ENCODE results near the gene TPD52L1.

TPD52L1 gene

DNA sequence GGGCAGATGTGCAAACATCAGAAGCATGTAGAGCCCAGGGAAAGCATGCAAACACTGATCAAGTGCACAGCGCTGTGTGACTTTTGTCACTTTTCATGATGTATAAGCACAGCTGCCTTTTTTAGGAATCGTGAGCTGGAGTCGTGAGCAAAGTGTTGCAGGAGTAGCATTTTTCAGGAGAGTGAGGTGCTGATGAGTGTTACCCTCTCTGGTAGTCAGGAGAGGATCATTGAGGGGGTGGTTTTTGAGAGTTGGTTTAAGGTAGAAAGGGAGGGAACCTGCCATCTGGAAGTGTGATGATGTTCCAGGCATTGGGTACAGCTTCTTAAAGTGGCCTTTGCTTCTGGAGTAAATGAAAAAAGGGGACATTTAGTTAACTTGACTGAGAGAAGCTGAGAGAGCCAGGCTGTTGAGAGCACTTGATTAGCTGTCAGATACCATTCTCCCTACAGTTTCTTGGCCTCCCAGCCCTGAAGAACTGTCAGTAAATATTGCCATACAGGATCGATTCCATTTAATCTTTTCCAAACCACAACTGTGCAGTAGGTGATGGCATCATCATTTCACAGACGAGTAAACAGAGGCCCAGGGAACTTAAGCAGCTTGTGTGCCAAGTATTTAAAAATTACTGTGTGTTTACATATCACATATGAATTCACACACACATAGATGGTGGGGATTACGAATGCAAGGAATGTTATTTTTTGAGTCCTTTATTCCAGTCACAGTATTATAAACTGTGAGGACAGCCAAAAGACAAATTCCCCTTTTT is 28.9 kb downstream of the TPD52L1 start:
- Histone ChIP-seq H3K9me3 (ENCODE audit: control insufficient read depth in 1 of 2, low read length in 2 of 2) (no peaks in the 10 kb centered on the region), H3K4me1 (ENCODE audit: control insufficient read depth in 1 of 2, insufficient read depth in 2 of 2, low read length in 2 of 2) (no peaks in the 10 kb centered on the region), H3K27ac (ENCODE audit: low read length) (no peak overlapping the region), H3K4me3 (ENCODE audit: low read depth in 1 of 2, low read length in 2 of 2) (no peak overlapping the region), H3K36me3 (ENCODE audit: control insufficient read depth in 1 of 2, insufficient read depth in 2 of 2, low read length in 2 of 2) (no peaks in the 10 kb centered on the region), H3K27me3 (ENCODE audit: low read depth, low read length) (no peaks in the 10 kb centered on the region)

DNA sequence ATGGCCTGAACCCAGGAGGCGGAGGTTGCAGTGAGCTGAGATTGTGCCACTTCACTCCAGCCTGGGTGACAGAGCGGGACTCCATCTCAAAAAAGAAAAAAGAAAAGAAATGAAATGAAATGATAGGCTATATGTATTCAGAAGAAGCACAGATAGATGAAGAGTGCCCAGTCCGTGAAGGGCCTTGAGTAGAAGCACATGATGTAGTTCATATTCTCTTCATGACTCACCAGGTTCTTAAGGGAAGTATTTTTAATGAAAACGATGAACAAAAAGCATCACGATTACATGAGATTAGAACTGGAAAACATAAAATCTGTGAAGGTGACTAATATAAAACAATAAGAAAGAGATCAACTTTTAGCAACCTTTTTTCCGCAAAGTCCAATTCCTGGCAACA is 29.8 kb downstream of the TPD52L1 start:
- Histone ChIP-seq H3K4me3 (ENCODE audit: low read depth in 1 of 2, low read length in 2 of 2) (no peak overlapping the region), H3K27ac (ENCODE audit: low read length) (no peak overlapping the region), H3K27me3 (ENCODE audit: low read depth, low read length) (no peaks in the 10 kb centered on the region), H3K36me3 (ENCODE audit: control insufficient read depth in 1 of 2, insufficient read depth in 2 of 2, low read length in 2 of 2) (no peaks in the 10 kb centered on the region), H3K4me1 (ENCODE audit: control insufficient read depth in 1 of 2, insufficient read depth in 2 of 2, low read length in 2 of 2) (no peaks in the 10 kb centered on the region), H3K9me3 (ENCODE audit: control insufficient read depth in 1 of 2, low read length in 2 of 2) (no peaks in the 10 kb centered on the region)

DNA sequence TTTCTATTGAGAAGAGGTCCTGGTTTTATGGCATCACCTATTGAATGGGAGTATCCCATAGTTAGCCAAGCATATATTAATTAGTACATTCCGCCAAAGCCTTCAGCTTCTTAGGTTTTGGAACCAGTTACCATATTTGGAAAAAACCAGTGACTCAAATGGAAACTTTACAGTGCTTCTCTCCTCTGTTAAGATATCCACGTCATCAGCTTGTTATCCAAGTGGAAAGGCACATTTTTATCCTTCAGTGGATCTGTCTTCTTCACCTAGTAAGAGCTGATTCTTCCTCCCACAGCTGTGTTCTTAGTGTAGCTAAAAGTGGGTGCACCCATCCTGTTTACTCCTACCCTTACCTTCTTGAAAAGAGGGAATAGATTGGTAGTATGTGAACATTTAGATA is 34.5 kb downstream of the TPD52L1 start:
- Histone ChIP-seq H3K36me3 (ENCODE audit: control insufficient read depth in 1 of 2, insufficient read depth in 2 of 2, low read length in 2 of 2) (no peaks in the 10 kb centered on the region), H3K4me3 (ENCODE audit: low read depth in 1 of 2, low read length in 2 of 2) (no peak overlapping the region), H3K9me3 (ENCODE audit: control insufficient read depth in 1 of 2, low read length in 2 of 2) (no peaks in the 10 kb centered on the region), H3K4me1 (ENCODE audit: control insufficient read depth in 1 of 2, insufficient read depth in 2 of 2, low read length in 2 of 2) (no peaks in the 10 kb centered on the region), H3K27me3 (ENCODE audit: low read depth, low read length) (no peaks in the 10 kb centered on the region), H3K27ac (ENCODE audit: low read length) (no peak overlapping the region)

DNA sequence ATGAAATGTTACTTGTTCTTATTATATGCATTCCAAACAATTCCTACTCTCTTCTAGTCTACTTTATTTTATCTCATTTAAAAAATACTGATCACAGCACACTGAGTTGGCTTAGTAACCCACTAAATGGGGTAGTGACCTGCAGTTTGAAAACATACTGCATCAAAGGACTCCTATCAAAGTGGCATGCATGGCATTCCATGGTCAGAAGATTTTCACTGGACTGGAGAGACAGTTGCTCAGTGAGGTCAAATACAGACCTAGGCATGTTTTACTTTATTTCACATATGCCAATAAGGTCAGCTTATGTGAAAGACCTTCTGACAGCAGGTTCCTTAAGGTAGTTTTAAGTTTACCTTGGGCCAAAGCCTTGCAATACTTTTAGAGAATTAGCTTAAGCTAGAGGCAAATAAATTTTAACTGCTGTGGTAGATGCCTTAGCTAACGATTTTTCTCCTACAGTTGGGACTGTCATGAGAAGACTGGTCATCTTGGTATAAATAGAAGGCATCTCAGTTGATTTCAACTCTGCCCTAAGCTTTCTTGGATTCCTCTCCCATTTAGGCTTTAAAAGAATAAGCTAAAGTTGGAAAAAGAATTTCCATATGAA is 35.1 kb downstream of the TPD52L1 start:
- no peaks in the 10 kb centered on the region for H3K4me1 ChIP-seq (ENCODE audit: control insufficient read depth in 1 of 2, insufficient read depth in 2 of 2, low read length in 2 of 2)
- no peak overlapping the region for H3K27ac ChIP-seq (ENCODE audit: low read length)

DNA sequence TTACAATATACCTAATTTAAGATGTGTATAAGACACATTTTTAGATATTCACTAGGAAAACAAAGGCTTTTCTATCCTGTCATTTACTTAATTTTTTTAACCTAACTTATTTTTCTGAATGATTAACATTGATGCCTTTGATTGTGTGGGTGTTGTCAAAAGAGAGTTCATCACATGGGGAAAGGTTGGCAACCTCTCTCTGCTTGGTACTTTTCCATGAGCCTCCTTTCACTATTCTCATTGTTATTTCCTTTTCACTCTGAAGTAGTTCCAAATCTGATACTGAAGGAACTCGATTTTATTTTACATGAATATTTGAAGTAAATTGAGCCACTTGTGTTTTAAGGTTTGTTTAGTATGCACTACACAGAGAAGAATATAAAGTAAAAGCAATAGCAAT is 35.9 kb downstream of the TPD52L1 start:
- Histone ChIP-seq H3K36me3 (ENCODE audit: control insufficient read depth in 1 of 2, insufficient read depth in 2 of 2, low read length in 2 of 2) (no peaks in the 10 kb centered on the region), H3K27me3 (ENCODE audit: low read depth, low read length) (no peaks in the 10 kb centered on the region), H3K4me3 (ENCODE audit: low read depth in 1 of 2, low read length in 2 of 2) (no peak overlapping the region), H3K4me1 (ENCODE audit: control insufficient read depth in 1 of 2, insufficient read depth in 2 of 2, low read length in 2 of 2) (no peaks in the 10 kb centered on the region), H3K27ac (ENCODE audit: low read length) (no peak overlapping the region), H3K9me3 (ENCODE audit: control insufficient read depth in 1 of 2, low read length in 2 of 2) (no peaks in the 10 kb centered on the region)

More for the DNA sequence above, 35.1 kb downstream of the TPD52L1 start:
- Histone ChIP-seq H3K36me3 (ENCODE audit: control insufficient read depth in 1 of 2, insufficient read depth in 2 of 2, low read length in 2 of 2) (no peaks in the 10 kb centered on the region), H3K27me3 (ENCODE audit: low read depth, low read length) (no peaks in the 10 kb centered on the region), H3K9me3 (ENCODE audit: control insufficient read depth in 1 of 2, low read length in 2 of 2) (no peaks in the 10 kb centered on the region), H3K4me3 (ENCODE audit: low read depth in 1 of 2, low read length in 2 of 2) (no peak overlapping the region)

DNA sequence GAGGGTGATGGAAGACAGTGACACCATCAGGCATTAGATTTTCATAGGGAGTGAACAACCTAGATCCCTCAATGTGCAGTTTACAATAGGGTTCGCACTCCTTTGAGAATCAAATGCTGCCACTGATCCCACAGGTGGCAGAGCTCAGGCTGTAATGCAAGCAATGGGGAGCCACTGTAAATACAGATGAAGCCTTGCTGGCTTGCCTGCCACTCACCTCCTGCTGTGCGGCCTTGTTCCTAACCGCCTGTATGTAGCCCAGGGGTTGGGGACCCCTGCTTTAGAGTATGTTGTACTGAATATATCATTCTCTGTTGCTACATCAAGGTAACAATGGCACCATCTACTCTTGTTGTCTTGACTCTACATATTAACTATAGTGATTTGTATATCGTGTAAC is 37.1 kb downstream of the TPD52L1 start:
- H3K36me3 ChIP-seq (ENCODE audit: control insufficient read depth in 1 of 2, insufficient read depth in 2 of 2, low read length in 2 of 2): no peaks in the 10 kb centered on the region
- no peaks in the 10 kb centered on the region for H3K27me3 ChIP-seq (ENCODE audit: low read depth, low read length)
- H3K9me3 ChIP-seq (ENCODE audit: control insufficient read depth in 1 of 2, low read length in 2 of 2): no peaks in the 10 kb centered on the region
- H3K4me1 ChIP-seq (ENCODE audit: control insufficient read depth in 1 of 2, insufficient read depth in 2 of 2, low read length in 2 of 2): no peaks in the 10 kb centered on the region
- no peak overlapping the region for H3K27ac ChIP-seq (ENCODE audit: low read length)
- H3K4me3 ChIP-seq (ENCODE audit: low read depth in 1 of 2, low read length in 2 of 2): no peak overlapping the region

DNA sequence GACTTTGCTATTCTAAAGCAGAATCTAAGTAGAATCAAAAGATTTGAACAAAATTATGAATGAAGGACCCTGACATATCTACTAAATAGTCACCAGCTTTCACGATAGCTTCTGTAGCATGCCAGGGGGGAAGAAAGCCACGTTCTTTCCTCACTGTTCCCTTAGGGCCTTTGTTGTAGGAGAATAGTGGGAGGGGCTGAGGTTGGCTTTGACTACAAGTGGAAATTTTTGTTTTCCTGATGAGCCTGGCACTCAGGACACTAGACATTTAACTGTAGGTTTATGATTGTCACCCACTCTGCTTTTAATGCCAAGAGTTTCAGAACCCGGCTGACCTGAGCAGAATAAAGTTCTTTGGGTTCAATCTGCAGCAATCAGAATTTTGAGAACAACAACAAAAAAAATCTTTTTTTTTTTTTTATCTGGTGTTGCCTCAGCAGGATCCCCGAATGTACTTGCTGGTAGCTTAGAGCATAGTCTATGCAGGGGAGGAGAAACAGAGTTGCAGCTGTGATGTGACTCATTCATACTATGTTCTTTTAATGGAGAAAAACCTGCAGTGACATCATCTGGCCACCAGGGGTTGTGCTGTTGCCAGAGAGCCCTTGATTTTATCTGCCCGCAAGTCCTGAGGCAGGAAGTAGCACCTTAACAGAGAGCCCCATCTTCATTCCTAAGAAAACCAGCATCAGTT is 38.5 kb downstream of the TPD52L1 start:
- no peaks in the 10 kb centered on the region for H3K27me3 ChIP-seq (ENCODE audit: low read depth, low read length)
- H3K4me1 ChIP-seq (ENCODE audit: control insufficient read depth in 1 of 2, insufficient read depth in 2 of 2, low read length in 2 of 2): peaks cover 0 to 4% of the 10 kb centered on the region in 2 donors
- H3K27ac ChIP-seq (ENCODE audit: low read length): no peak overlapping the region
- H3K36me3 ChIP-seq (ENCODE audit: control insufficient read depth in 1 of 2, insufficient read depth in 2 of 2, low read length in 2 of 2): no peaks in the 10 kb centered on the region
- H3K4me3 ChIP-seq (ENCODE audit: low read depth in 1 of 2, low read length in 2 of 2): no peak overlapping the region
- no peaks in the 10 kb centered on the region for H3K9me3 ChIP-seq (ENCODE audit: control insufficient read depth in 1 of 2, low read length in 2 of 2)

DNA sequence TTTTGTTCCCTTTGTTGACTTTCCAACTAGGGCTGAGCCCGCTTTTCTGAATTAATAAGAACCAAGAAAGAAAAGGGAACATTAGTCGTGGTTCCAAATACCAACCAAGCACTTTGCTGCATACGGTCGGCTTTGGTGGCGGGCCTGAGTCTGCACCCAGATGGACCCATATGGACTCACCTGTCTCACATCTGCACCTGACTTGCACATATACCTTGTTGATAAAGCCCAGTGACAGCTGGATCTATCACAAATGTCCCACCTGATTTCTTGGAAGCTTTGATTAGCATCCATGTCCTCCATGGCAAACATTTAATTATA is 39.0 kb downstream of the TPD52L1 start:
- H3K27ac ChIP-seq (ENCODE audit: low read length): no peak overlapping the region
- no peaks in the 10 kb centered on the region for H3K9me3 ChIP-seq (ENCODE audit: control insufficient read depth in 1 of 2, low read length in 2 of 2)
- H3K4me1 ChIP-seq (ENCODE audit: control insufficient read depth in 1 of 2, insufficient read depth in 2 of 2, low read length in 2 of 2): peaks cover 1 to 9% of the 10 kb centered on the region in 2 donors
- H3K4me3 ChIP-seq (ENCODE audit: low read depth in 1 of 2, low read length in 2 of 2): no peak overlapping the region
- H3K27me3 ChIP-seq (ENCODE audit: low read depth, low read length): no peaks in the 10 kb centered on the region
- H3K36me3 ChIP-seq (ENCODE audit: control insufficient read depth in 1 of 2, insufficient read depth in 2 of 2, low read length in 2 of 2): no peaks in the 10 kb centered on the region

DNA sequence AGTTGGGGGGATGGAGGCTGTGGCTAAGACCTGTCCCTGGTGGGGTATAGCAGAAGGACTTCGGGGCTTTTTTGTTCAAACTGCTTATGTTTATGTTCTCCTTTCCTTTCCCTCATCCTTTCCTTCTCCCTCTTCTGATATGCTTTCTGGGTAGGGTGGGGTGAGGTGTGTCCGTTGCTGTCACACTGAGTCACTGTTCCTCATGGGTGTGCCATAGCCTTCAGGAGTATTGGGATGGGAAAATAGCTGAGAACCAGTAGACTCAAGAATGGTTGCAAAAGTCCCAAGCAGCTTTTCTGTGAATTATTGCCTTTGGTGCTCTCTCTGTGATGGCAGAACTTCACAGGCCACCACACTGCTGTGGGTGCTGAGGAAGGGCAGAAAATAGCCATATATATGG is 39.6 kb downstream of the TPD52L1 start:
- H3K4me1 ChIP-seq (ENCODE audit: control insufficient read depth in 1 of 2, insufficient read depth in 2 of 2, low read length in 2 of 2): peaks cover 5 to 15% of the 10 kb centered on the region in 2 donors
- H3K36me3 ChIP-seq (ENCODE audit: control insufficient read depth in 1 of 2, insufficient read depth in 2 of 2, low read length in 2 of 2): no peaks in the 10 kb centered on the region
- H3K27me3 ChIP-seq (ENCODE audit: low read depth, low read length): no peaks in the 10 kb centered on the region
- H3K9me3 ChIP-seq (ENCODE audit: control insufficient read depth in 1 of 2, low read length in 2 of 2): no peaks in the 10 kb centered on the region
- no peak overlapping the region for H3K4me3 ChIP-seq (ENCODE audit: low read depth in 1 of 2, low read length in 2 of 2)
- H3K27ac ChIP-seq (ENCODE audit: low read length): no peak overlapping the region

DNA sequence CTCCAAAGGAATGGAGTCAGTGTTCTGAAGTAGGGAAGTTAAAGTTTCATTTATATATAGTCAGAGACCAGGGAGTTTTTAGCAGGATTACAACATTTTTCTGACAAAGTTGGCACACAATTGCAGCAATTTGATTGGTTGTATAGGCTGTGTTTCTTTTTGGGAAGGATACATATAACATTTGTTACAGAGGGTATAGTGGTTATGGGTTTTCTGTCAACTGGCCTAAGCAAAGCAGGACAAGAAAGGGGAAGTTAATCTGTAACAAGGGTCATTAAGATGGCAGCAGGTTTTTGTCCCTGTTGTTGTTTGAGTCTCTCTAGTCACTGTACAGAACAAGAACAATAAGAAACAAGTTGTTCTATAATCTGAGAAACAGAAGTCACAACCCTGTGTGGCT is 41.4 kb downstream of the TPD52L1 start:
- Histone ChIP-seq H3K27ac (ENCODE audit: low read length) (no peak overlapping the region), H3K4me1 (ENCODE audit: control insufficient read depth in 1 of 2, insufficient read depth in 2 of 2, low read length in 2 of 2) (peaks cover 5 to 18% of the 10 kb centered on the region in 2 donors)

DNA sequence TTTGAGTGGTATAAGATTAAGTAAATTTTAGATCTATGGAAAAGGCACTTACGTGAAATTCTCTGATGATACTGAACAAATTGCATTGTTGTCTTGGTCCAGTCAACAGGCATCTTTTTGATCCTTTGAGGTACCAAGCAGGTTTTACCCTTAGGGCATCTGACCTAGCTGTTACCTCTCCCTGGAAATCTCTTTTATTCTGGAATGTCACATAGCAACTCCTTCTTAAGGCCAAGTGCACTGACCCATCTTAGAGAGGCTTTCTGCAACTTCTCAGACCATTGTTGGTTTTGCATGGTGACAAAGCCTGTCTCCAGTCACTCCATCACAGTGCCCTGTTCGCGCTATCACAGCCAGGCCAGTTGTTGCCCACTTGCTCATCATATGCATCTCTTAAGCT is 42.0 kb downstream of the TPD52L1 start:
- no peaks in the 10 kb centered on the region for H3K27me3 ChIP-seq (ENCODE audit: low read depth, low read length)
- H3K4me3 ChIP-seq (ENCODE audit: low read depth in 1 of 2, low read length in 2 of 2): no peak overlapping the region
- no peaks in the 10 kb centered on the region for H3K36me3 ChIP-seq (ENCODE audit: control insufficient read depth in 1 of 2, insufficient read depth in 2 of 2, low read length in 2 of 2)
- H3K9me3 ChIP-seq (ENCODE audit: control insufficient read depth in 1 of 2, low read length in 2 of 2): no peaks in the 10 kb centered on the region
- peaks cover 5 to 18% of the 10 kb centered on the region in 2 donors for H3K4me1 ChIP-seq (ENCODE audit: control insufficient read depth in 1 of 2, insufficient read depth in 2 of 2, low read length in 2 of 2)
- H3K27ac ChIP-seq (ENCODE audit: low read length): no peak overlapping the region

More for the DNA sequence above, 41.4 kb downstream of the TPD52L1 start:
- H3K9me3 ChIP-seq (ENCODE audit: control insufficient read depth in 1 of 2, low read length in 2 of 2): no peaks in the 10 kb centered on the region
- H3K36me3 ChIP-seq (ENCODE audit: control insufficient read depth in 1 of 2, insufficient read depth in 2 of 2, low read length in 2 of 2): no peaks in the 10 kb centered on the region
- no peaks in the 10 kb centered on the region for H3K27me3 ChIP-seq (ENCODE audit: low read depth, low read length)
- H3K4me3 ChIP-seq (ENCODE audit: low read depth in 1 of 2, low read length in 2 of 2): no peak overlapping the region

Data from muscle layer of duodenum (tissue), 2 donors.